ES-I3 (cell line): Measurements from ENCODE around the gene RNF227.
"Not testable (repeated sequence)": the region's sequence is repeated elsewhere in the genome, so short reads cannot be mapped to it uniquely, and the experiment has no call there.

ENCODE experiments used
- H3K36me3 ChIP-seq: 2 replicates; pipeline ENCODE4 v1.6.1; 2013; ENCODE audit warnings: mild to moderate bottlenecking, low read length, control low read depth, moderate library complexity; ENCODE audit not compliant: insufficient read depth
- H3K4me1 ChIP-seq: 2 replicates; pipeline ENCODE4 v1.6.1; 2013; ENCODE audit warnings: mild to moderate bottlenecking, control low read depth, low read length; ENCODE audit not compliant: insufficient read depth
- H3K9ac ChIP-seq: 2 replicates; pipeline ENCODE4 v1.6.1; 2013; ENCODE audit warnings: low read depth, mild to moderate bottlenecking, low read length, moderate library complexity
- H3K9me3 ChIP-seq: 2 replicates; pipeline ENCODE4 v1.6.1; 2013; ENCODE audit warnings: mild to moderate bottlenecking, low read length, moderate library complexity; ENCODE audit not compliant: control insufficient read depth, insufficient read depth

RNF227 gene

GRCh38 chr17:7915611-7916384, at the start of gene RNF227:
Gene RNF227 (minus strand): TSS chr17:7916289. CDS start chr17:7916195, 94 bp downstream.
- no peaks in the 10 kb centered on the region; the same call in 1 of the 2 replicates for H3K36me3 ChIP-seq
- 0 out of 2 replicates have a peak, but pooled peaks cover 3% of the 10 kb centered on the region for H3K4me1 ChIP-seq
- no peaks in the 10 kb centered on the region for H3K9me3 ChIP-seq
- peak within 1 kb of the TSS; percentile 45; the same call in 1 of the 2 replicates for H3K9ac ChIP-seq

DNA sequence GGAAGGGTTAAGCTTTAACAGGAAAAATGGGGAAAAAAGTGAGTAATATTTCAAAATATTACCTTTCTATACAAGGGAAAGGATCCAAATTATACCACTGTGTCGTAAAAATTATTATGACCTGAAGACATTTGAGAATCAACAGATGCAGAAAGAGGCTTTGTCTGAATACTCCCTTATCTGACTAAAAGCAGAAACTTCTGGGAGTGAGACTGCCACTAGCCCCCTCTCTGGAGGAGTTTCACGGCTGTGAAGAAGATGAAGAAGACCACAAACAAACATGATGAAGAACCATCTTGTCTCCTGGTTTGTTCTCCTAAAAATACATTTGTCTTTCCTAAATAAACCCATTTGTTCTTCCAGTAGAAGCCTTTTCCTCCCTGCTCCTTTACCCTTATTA, 45.3 kb upstream of the RNF227 start:
- H3K4me1 ChIP-seq, result no peaks in the 10 kb centered on the region
- H3K9ac ChIP-seq, result no peak overlapping the region
- H3K36me3 ChIP-seq, result no peaks in the 10 kb centered on the region
- H3K9me3 ChIP-seq, result no peaks in the 10 kb centered on the region

DNA sequence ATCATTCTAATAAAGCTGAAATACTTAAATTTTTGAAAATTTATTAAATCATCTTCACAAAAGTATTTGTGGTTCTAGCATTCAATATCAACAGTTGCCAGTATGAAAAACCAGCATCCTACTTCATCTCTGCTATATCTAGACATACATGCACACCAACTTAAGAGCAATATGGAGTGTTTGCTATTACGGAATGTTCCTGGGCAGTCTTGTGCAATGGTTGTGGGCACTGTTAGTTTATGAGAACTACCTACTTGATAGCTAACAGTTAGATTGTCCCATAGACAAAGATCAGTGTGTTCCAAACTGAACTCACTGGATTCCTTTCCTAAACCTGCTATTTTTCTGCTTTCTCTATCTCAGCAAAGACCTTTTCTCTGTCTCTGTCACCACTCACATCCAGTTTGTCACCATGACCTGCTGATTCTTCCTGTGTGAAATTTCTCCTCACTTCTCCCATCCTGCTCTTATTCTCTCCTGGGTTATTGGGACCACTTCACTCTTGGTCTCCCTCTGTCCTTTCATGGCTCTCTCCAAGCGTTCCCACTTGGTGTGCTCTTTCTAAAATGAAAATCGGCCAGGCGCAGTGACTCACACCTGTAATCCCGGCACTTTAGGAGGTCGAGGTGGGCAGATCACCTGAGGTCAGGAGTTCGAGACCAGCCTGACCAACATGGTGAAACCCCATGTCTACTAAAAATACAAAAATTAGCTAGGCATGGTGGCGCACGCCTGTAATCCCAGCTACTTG, 43.6 kb upstream of the RNF227 start:
- Histone ChIP-seq H3K4me1 (no peaks in the 10 kb centered on the region), H3K9me3 (no peaks in the 10 kb centered on the region), H3K36me3 (no peaks in the 10 kb centered on the region), H3K9ac (no peak overlapping the region)

DNA sequence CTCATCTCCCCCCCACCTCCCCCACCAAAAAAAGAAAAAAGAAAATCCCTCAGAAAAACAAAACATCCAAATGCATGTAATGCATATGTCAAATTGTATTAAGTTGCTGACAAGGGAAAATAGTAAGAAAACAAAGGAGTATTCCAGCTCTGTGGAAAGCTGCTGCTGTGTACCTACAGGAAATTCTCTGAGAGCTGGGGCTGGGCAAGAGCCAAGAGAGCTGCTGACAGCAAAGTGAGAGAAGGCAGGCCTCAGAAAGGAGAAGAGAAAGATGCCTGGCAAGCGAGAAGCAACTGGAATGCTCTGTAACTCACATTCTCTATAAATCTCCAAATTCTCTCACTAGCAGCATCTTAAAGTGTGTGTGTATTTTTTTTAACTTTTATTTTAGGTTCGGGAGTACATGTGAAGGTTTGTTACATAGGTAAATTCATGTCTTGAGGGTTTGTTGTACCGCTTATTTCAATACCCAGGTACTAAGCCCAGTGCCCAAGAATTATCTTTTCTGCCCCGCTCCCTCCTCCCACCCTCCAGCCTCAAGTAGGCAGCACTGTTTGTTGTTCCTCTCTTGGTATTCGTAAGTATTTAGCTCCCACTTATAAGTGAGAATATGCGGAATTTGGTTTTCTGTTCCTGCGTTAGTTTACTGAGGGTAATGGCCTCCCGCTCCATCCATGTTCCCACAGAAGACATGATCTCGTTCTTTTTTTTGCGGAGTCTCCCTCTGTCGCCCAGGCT, 40.3 kb upstream of the RNF227 start:
- H3K36me3 ChIP-seq, result no peaks in the 10 kb centered on the region
- no peak overlapping the region for H3K9ac ChIP-seq
- no peaks in the 10 kb centered on the region for H3K9me3 ChIP-seq
- H3K4me1 ChIP-seq, result no peaks in the 10 kb centered on the region

DNA sequence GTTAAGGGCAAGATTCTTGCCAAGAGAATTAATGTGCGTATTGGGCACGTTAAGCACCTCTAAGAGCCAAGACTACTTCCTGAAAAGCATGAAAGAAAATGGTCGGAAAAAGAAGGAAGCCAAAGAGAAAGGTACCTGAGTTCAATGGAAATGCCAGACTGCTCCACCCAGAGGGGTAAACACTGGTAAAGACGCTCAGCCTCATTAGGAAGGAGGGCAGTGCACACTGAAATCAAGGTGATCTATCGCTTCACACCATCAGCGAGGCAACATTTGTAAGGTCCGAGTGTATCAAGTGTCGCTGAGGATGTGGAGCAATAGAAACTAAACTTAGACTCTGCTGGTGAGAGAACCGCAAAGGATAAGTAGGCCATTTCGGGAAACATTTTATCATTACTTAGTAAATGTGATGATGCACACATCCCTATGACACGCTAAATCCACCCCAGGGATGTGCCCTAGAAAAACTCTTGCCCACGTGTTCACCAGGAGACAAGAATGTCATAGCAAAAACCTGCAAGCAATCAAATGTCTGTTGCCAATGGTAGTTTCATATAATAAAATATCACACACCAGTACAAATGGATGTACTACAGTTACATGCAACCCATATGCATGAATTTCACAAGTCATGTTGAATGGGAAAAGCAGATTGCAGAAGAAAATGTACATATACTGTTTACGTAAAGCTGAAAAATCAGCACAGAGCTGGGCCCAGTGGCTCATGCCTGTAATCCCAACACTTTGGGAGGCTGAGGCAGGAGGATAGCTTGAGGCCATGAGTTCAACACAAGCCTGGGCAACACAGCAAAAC, 39.5 kb upstream of the RNF227 start:
- Histone ChIP-seq H3K4me1 (no peaks in the 10 kb centered on the region), H3K9me3 (no peaks in the 10 kb centered on the region), H3K9ac (no peak overlapping the region), H3K36me3 (no peaks in the 10 kb centered on the region)

DNA sequence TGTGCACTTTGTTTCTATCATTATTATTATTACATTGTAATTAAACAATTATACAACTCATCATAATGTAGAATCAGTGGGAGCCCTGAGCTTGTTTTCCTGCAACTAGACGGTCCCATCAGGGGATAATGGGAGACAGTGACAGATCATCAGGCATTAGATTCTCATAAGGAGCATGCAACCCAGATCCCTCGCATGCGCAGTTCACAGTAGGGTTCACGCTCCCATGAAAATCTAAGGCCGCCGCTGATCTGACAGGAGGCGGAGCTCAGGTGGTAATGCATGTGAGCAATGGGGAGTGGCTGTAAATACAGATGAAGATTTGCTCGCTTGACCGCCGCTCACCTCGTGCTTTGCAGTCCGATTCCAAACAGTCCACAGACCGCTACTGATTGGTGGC, 37.2 kb upstream of the RNF227 start:
- H3K9ac ChIP-seq, H3K4me1 ChIP-seq, H3K36me3 ChIP-seq, H3K9me3 ChIP-seq: not testable (repeated sequence)

DNA sequence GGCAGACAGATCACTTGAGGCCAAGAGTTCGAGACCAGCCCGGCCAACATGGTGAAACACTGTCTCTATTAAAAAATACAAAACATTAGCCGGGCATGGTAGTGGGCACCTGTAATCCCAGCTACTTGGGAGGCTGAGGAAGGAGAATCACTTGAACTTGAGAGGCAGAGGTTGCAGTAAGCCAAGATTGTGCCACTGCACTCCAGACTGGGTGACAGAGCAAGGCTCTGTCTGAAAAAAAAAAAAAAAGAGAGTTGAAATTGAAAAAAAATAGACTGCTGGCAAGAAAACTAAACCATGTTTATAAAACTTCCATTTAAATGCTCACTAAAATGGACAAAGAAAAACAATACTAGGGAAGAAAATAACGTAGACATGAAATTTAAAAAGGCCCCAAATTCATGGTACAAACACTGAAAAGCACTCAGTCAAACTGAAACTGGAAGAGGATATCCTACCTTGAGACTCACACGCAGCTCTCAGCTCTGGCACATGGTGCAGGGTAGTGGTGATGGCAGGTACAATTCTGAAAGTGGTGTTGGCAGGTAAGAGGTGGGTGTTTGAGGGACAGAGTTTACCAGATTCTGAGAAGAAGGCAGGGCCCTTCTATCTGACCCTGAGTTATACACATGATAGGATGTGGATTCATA, 35.2 kb upstream of the RNF227 start:
- H3K9ac ChIP-seq, result no peak overlapping the region
- no peaks in the 10 kb centered on the region for H3K36me3 ChIP-seq
- H3K4me1 ChIP-seq, result no peaks in the 10 kb centered on the region
- no peaks in the 10 kb centered on the region for H3K9me3 ChIP-seq

- no peak overlapping the region for H3K9ac ChIP-seq
- H3K4me1 ChIP-seq, result no peaks in the 10 kb centered on the region
- H3K9me3 ChIP-seq, result no peaks in the 10 kb centered on the region
- no peaks in the 10 kb centered on the region for H3K36me3 ChIP-seq
Observed at GRCh38 chr17:7950578-7950977, 34.5 kb upstream of the RNF227 start.

GRCh38 chr17:7947651-7948050, 31.6 kb upstream of the RNF227 start:
- Histone ChIP-seq H3K9ac (no peak overlapping the region), H3K36me3 (peaks cover 7% of the 10 kb centered on the region; the same call in 1 of the 2 replicates), H3K4me1 (no peaks in the 10 kb centered on the region), H3K9me3 (no peaks in the 10 kb centered on the region)

- H3K36me3 ChIP-seq, result peaks cover 7% of the 10 kb centered on the region; the same call in 1 of the 2 replicates
- H3K9ac ChIP-seq, result no peak overlapping the region
- no peaks in the 10 kb centered on the region for H3K9me3 ChIP-seq
- H3K4me1 ChIP-seq, result no peaks in the 10 kb centered on the region
Observed at GRCh38 chr17:7946441-7946840, 30.4 kb upstream of the RNF227 start.

DNA sequence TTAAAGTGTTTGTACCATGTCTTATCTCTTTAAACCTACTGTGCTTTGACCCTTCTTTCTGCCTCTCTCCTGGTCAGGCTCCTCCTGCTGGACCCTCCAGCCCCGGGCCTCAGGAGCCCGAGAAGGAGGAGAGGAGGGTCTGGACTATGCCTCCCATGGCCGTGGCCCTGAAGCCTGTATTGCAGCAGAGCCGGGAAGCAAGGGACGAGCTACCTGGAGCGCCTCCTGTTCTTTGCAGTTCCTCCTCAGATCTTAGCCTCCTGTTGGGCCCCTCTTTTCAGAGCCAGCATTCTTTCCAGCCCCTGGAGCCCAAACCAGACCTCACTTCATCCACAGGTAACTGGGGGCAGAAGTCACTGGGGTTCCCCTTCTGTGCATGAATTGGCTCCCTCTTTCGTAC, 29.6 kb upstream of the RNF227 start:
- H3K9me3 ChIP-seq, result no peaks in the 10 kb centered on the region
- no peak overlapping the region for H3K9ac ChIP-seq
- no peaks in the 10 kb centered on the region for H3K4me1 ChIP-seq
- peaks cover 7% of the 10 kb centered on the region; the same call in 1 of the 2 replicates for H3K36me3 ChIP-seq

GRCh38 chr17:7944326-7944725, 28.2 kb upstream of the RNF227 start:
- Histone ChIP-seq H3K9me3 (no peaks in the 10 kb centered on the region), H3K36me3 (peaks cover 7% of the 10 kb centered on the region; the same call in 1 of the 2 replicates), H3K9ac (no peak overlapping the region), H3K4me1 (no peaks in the 10 kb centered on the region)

GRCh38 chr17:7943291-7943690, 27.2 kb upstream of the RNF227 start:
- H3K4me1 ChIP-seq, result no peaks in the 10 kb centered on the region
- H3K9me3 ChIP-seq, result no peaks in the 10 kb centered on the region
- peaks cover 7% of the 10 kb centered on the region; the same call in 1 of the 2 replicates for H3K36me3 ChIP-seq
- no peak overlapping the region for H3K9ac ChIP-seq
